Thoracic aorta (tissue), 2 donors: ENCODE measurements around the gene PTMS. TPM values are rescaled to one million over a fixed set of nuclear protein-coding genes. Genes with fewer than 3 reads are reported as not detected.
A peak's percentile ranks its signal among the peaks of the same experiment; 100 is the strongest.

Experiments
- ATAC-seq: fragments of 150-250 bp; one replicate; pipeline ENCODE4 v1.8.0; 2017; ENCODE audit warnings: low read depth; ENCODE audit not compliant: insufficient number of reproducible peaks, low FRiP score
- DNase-seq: peaks from one replicate; pipeline ENCODE4 v3.0.0-alpha.2; 2020; ENCODE audit warnings: low spot score
- H3K27ac ChIP-seq, 2 donors: fragments of 200-600 bp; sonication (generic); 1 replicate in 1 of 2; 2 replicates in 1 of 2; pipeline ENCODE4 v1.5.1; 2016; ENCODE audit warnings: mild to moderate bottlenecking in 2 of 2, moderate library complexity in 2 of 2
- H3K27me3 ChIP-seq: fragments of 200-600 bp; sonication (generic); replicated peaks from 2 replicates; pipeline ENCODE4 v1.6.0; 2016; ENCODE audit warnings: mild to moderate bottlenecking; ENCODE audit not compliant: insufficient read depth
- H3K36me3 ChIP-seq: fragments of 200-600 bp; sonication (generic); one replicate; pipeline ENCODE4 v1.5.1; 2016
- H3K4me1 ChIP-seq, 2 donors: fragments of 200-600 bp; sonication (generic); 1 replicate in 1 of 2; 2 replicates in 1 of 2; pipeline versions ENCODE4 v1.5.1 to v1.6.0; 2016; ENCODE audit warnings: low read depth in 2 of 2, mild to moderate bottlenecking in 1 of 2; ENCODE audit not compliant: control insufficient read depth in 1 of 2
- H3K4me3 ChIP-seq: fragments of 200-600 bp; sonication (generic); 2 replicates; pipeline ENCODE4 v1.5.1; 2016; ENCODE audit warnings: mild to moderate bottlenecking
- H3K9me3 ChIP-seq: fragments of 200-600 bp; sonication (generic); 2 replicates; pipeline ENCODE4 v1.5.1; 2016
- total RNA-seq, 2 donors: library from RNA; depleted of rRNA; stranded (reverse); fragments of >200 nt; gene quantifications; one replicate each; pipeline versions ENCODE4 v1.1.0 to v1.2.3, GENCODE V29; 2016
- TF ChIP-seq, protein P1 (sequence below): fragments of 200-600 bp; sonication (generic); IDR thresholded peaks from one replicate; pipeline ENCODE4 v1.5.1; 2019; ENCODE audit warnings: antibody characterized with exemption

PTMS gene
- total RNA-seq, 2 donors from 2014 or later: 168 to 186 TPM

- no peak for ATAC-seq
- H3K9me3 ChIP-seq: no peaks in the 10 kb centered on the region
- H3K4me3 ChIP-seq: no peak overlapping the region
- DNase-seq: no peak
- H3K27me3 ChIP-seq: no peaks in the 10 kb centered on the region
- H3K27ac ChIP-seq: no peak overlapping the region
- peaks cover 10 to 12% of the 10 kb centered on the region in 2 donors for H3K4me1 ChIP-seq
- no peaks in the 10 kb centered on the region for H3K36me3 ChIP-seq
- TF ChIP-seq, protein P1, sequence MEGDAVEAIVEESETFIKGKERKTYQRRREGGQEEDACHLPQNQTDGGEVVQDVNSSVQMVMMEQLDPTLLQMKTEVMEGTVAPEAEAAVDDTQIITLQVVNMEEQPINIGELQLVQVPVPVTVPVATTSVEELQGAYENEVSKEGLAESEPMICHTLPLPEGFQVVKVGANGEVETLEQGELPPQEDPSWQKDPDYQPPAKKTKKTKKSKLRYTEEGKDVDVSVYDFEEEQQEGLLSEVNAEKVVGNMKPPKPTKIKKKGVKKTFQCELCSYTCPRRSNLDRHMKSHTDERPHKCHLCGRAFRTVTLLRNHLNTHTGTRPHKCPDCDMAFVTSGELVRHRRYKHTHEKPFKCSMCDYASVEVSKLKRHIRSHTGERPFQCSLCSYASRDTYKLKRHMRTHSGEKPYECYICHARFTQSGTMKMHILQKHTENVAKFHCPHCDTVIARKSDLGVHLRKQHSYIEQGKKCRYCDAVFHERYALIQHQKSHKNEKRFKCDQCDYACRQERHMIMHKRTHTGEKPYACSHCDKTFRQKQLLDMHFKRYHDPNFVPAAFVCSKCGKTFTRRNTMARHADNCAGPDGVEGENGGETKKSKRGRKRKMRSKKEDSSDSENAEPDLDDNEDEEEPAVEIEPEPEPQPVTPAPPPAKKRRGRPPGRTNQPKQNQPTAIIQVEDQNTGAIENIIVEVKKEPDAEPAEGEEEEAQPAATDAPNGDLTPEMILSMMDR: no peak
These were observed 11.2 kb downstream of the PTMS start for GRCh38 chr12:6777386-6777785.

DNA sequence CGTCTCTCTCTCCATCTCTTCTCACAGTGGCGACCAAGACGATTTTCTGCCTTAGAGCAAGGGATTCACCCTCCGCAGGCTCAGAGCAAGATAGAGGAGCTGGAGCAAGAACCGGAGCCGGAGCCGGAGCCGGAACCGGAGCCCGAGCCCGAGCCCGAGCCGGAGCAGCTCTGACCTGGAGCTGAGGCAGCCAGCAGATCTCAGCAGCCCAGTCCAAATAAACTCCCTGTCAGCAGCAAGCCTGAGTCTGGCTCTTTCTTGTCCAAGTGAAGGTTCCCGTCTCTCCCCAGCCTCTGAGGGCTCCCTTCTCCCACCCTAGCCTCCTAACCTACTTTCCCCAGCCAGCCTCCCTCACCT is 12.0 kb downstream of the PTMS start:
- Histone ChIP-seq H3K27me3 (no peaks in the 10 kb centered on the region), H3K9me3 (no peaks in the 10 kb centered on the region), H3K36me3 (no peaks in the 10 kb centered on the region), H3K27ac (peak overlapping the region; percentile 41 to 50), H3K4me1 (peaks cover 7 to 10% of the 10 kb centered on the region in 2 donors), H3K4me3 (peak overlapping the region; percentile 76)
- DNase-seq (no peak), ATAC-seq (peak; percentile 35)
- TF ChIP-seq, protein P1: no peak

- peak overlapping the region; percentile 76 for H3K4me3 ChIP-seq
- ATAC-seq (peak; percentile 62), DNase-seq (peak; percentile 82)
- H3K36me3 ChIP-seq: no peaks in the 10 kb centered on the region
- H3K4me1 ChIP-seq: peaks cover 7 to 10% of the 10 kb centered on the region in 2 donors
- no peaks in the 10 kb centered on the region for H3K27me3 ChIP-seq
- H3K27ac ChIP-seq: peak overlapping the region; percentile 41 to 50
- TF ChIP-seq, protein P1: peak; percentile 95
- no peaks in the 10 kb centered on the region for H3K9me3 ChIP-seq
These were observed 12.7 kb downstream of the PTMS start for GRCh38 chr12:6778574-6779550.

GRCh38 chr12:6779708-6780432 is 13.7 kb downstream of the PTMS start:
- H3K27ac ChIP-seq: no peak overlapping the region
- H3K4me1 ChIP-seq: peaks cover 7 to 10% of the 10 kb centered on the region in 2 donors
- TF ChIP-seq, protein P1: no peak
- DNase-seq (no peak), ATAC-seq (no peak)
- no peaks in the 10 kb centered on the region for H3K36me3 ChIP-seq
- H3K4me3 ChIP-seq: no peak overlapping the region
- no peaks in the 10 kb centered on the region for H3K27me3 ChIP-seq
- no peaks in the 10 kb centered on the region for H3K9me3 ChIP-seq

- Histone ChIP-seq H3K9me3 (no peaks in the 10 kb centered on the region), H3K27ac (no peak overlapping the region), H3K27me3 (no peaks in the 10 kb centered on the region), H3K36me3 (no peaks in the 10 kb centered on the region), H3K4me1 (peaks cover 7 to 10% of the 10 kb centered on the region in 2 donors), H3K4me3 (no peak overlapping the region)
- no peak for DNase-seq
- no peak for ATAC-seq
- TF ChIP-seq, protein P1: no peak
These were observed 14.4 kb downstream of the PTMS start for GRCh38 chr12:6780573-6780972.
